GM10847 (cell line): ENCODE measurements around the gene NKIRAS2.

Experiments used
- POLR2A ChIP-seq: IDR thresholded peaks from 2 replicates; pipeline ENCODE4 v1.6.1; 2011; ENCODE audit not compliant: insufficient read length; ENCODE audit errors: extremely low read depth

NKIRAS2 gene

GRCh38 chr17:42056635-42057034 is 36.7 kb downstream of the NKIRAS2 start:
- TF ChIP-seq POLR2A = no peak

DNA sequence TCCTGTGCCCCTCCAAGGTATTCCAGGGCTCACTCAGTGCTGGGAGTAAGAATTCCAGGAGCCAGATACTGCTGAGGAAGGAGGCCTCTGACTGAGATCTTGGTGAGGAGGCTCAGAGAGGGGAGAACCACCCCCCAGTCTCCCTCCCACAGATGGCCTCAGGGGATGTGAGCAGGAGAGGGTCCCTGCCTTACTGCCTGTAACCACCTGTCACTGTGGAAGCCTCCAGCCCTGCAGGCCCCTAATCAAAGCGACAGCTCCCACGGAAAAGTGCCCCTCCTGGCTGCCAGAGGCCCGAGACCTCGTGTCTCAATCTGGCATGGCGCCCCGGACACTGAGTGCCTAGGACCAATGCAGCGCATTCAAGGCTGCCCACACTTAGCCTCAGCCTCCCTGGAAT is 38.2 kb downstream of the NKIRAS2 start:
- no peak for TF ChIP-seq POLR2A

DNA sequence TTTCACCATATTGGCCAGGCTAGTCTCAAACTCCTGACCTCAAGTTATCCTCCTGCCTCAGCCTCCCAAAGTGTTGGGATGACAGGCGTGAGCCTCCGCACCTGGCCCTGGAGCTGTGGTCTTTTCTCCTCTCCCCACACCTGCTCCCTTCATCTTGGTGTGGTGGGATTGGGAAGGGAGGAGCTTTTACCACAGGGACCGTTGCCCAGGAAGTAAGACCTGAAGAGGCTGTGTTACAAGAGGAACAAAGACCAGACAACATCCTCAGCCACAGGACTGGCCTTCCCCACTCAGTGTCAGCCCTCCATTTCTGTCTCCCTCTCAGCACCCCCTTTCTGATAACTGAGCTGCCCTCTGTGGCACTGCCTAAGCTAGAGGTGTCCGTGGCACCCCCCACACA is 39.9 kb downstream of the NKIRAS2 start:
- no peak for TF ChIP-seq POLR2A

DNA sequence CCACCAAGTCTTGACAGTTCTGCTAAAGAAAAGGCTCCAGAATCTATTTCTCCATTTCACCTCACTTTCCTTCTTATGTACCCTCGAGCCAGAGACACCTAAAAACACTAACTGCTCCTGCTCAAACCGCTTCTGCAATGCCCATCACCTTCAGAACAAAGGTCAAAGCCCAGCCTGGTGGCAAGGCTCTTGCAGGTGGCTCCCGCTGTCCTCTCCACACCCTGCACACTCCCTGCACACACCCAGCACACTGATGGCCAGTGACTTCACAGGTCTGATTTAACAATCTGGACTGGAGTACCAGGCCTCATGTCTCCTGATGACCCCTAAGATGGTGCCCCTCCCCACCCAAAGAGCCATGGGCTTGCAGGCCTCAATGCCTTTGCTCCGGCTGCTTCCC is 40.3 kb downstream of the NKIRAS2 start:
- TF ChIP-seq POLR2A = no peak

DNA sequence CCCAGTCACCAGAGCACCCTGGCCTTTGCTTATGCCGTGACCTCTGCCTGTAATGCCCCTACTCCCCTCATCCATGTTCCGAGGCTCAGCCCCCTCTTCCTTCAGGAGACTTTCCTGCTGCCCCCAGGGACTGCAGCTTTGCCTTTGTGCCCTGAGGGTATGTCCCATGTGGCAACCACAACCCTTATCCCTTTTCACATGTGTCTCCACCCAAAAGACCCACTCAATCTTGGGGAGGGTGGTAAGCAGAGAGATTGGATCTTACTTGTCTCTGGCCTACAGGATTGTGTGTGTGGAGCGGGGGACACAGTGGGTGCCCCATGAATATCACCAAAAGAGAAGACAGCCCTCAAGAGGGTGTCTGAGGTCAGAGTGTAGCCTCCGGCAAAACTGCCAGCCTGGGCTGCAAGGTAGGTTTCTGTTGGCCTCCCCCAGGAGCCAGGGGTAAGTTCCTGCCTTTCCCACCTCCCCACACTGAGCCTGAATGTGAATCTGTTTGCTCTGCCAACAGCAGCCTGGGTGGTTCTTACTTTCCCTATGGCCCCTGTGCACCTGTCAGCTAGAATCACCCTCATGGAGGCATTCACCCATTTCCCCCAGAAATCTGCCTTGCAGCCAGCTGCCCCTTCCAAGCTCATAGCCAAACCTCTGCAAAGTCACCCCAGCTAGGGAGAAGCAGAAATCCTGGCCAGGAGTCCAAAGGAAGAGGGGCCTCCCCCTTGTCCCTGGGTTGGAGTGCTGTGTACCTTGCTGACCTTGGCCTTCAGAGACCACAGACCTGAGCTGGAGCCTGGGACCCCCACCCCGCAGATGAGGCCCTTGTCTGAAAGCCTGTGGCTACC is 42.0 kb downstream of the NKIRAS2 start:
- TF ChIP-seq POLR2A = no peak

- TF ChIP-seq POLR2A = no peak
Observed at GRCh38 chr17:42062681-42063080, 42.8 kb downstream of the NKIRAS2 start.

DNA sequence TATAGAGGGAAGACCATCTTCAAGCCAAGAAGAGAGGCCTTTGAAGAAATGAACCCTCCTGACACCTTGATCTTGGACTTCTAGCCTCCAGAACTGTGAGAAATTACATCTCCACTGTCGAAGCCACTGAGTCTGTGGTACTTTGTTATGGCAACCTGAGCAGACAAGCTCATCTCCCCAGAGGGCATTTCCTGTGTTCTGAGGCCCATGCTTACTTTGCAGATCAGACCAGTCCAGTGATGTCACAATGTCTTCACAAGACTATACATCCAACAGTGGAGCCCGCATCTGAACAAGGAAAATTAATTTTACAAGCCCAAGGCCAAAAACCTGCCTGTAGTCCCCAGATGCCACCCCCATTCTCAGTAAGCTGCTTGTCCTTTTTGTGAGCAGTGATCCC is 45.3 kb downstream of the NKIRAS2 start:
- no peak for TF ChIP-seq POLR2A

GRCh38 chr17:42067371-42068091 is 47.6 kb downstream of the NKIRAS2 start:
- no peak for TF ChIP-seq POLR2A

DNA sequence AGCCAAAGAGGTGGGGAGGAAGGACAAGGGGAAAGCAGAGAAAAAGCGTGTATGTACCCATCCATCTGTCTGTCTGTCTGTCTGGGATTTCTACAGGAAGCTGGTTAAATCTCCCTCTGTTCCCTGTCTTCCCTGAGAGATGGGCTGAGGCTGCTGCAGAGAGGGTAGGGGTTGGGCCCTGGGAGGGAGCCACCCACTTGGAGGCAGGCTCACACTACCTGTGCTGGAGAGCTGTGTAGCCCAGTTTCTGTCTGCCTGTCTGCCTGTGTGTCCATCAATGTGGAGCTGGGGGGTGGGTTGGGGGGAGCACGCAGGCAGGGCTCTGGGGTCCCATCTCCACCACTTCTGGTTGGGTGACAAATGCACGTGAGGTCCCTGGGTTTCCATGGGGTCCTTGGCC is 49.1 kb downstream of the NKIRAS2 start:
- no peak for TF ChIP-seq POLR2A

DNA sequence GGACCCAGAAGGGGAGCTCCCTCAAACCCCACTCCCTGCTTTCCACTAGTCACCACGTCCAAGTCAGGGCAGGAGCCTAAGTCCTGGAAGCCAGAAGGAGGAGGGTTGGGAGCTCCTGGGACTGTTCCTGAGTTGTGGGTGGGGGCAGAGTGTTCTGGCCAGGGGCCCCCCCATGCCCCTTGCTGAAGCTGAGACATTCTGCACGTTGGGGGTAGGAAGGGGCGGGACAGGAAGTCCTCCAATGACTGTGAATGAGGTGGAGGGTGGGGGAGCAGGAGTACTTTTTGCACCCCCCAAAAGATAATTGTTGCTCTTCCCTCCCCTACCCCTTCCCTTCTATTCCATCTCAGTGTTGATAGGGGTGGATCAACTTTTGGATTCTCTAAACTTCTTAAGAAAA is 51.9 kb downstream of the NKIRAS2 start:
- no peak for TF ChIP-seq POLR2A

DNA sequence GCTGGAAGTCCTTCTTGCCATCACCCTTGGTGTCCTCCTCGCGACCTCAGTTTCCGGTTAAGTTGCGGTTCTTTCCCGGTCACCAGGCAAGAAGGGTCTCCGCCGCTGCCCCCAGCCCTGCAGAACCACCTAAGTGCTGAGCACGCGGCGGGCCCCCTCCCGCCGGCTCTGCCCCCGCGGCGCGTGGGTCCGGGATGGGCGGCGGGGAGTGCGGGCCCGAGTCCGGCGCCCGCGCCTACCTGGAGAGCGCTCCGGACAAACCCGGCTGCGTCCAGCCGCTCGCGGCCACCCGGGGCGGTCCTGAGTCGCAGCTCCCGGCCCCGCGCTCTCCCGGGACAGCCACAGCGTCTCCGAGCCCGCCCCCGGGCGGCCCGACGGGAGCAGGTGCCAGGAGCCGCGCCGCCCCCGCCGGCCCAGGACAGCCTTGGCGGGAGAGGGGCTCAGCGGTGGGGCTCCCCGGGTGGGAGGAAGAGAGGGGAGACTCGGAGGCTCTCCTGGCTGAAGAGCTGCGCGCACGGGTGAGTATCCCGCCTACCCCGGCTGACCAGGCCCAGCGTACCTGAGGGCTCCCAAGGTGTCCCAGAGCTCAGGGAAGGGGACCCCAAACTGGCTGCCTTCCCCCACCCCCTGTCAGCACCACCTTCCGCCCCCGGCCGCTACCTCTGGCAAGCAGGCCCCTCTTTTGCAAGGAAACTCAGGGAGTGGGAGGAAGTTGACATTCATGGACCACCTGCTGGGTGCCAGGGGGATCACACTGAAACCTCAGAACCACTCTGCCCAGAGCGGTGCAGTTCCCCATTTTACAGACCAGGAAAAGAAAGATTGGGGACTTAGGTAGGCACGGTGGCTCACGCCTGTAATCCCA is 52.7 kb downstream of the NKIRAS2 start:
- TF ChIP-seq POLR2A = no peak
